Coronary artery (tissue), 2 donors: ENCODE results near the gene KRT6C.

Experiments used
- DNase-seq: peaks from one replicate; pipeline ENCODE4 v3.0.0-alpha.2; 2017; ENCODE audit warnings: low spot score
- H3K27ac ChIP-seq, 2 donors: fragments of 200-600 bp; sonication (generic); one replicate each; pipeline ENCODE4 v1.5.1; 2016 to 2019
- H3K4me3 ChIP-seq: fragments of 200-600 bp; sonication (generic); 2 replicates; pipeline ENCODE4 v1.5.1; 2016; ENCODE audit warnings: mild to moderate bottlenecking, moderate library complexity
- TF ChIP-seq, protein P1 (sequence below): fragments of 200-600 bp; sonication (generic); IDR thresholded peaks from one replicate; pipeline ENCODE4 v1.5.1; 2019; ENCODE audit warnings: antibody characterized with exemption

KRT6C gene

DNA sequence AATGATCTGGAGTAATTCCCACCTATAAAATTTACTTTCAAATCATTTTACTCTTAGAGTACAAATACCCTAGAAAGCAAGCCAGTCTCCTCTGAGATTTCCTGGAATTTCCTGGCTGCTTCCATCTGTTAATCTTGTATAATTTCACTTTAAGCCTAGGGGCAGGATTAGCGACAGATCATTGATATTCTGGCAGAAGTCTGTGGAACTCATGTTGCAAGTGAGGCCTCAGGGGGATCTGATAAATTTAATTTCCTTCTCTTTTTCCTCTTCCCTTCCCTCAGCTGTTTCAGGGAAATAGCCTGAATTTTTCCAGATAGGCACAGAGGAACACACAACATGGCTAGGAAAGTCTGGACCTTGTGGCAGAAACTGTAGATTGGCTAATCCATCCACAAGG lies 25.3 kb upstream of the KRT6C start:
- no peak for DNase-seq
- H3K27ac ChIP-seq = no peak overlapping the region

DNA sequence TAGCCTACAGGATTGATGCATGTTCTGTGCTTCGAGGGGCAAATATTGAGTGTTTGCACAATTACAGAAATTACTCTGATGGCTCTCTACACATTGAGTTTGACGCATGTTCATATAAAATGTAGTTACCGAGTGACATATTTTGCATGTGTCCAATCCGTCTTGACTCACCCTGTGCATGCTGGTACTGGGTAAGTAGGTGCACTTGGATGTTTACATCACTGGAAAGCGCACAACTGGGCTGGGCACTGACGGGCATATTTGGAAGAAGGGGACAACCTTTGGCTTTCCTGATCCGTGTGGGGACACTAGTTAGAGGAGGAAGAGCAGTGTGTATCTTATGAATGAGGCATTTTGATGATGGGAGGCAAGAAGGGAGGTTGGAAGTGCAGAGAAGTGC lies 24.4 kb upstream of the KRT6C start:
- TF ChIP-seq, protein P1, sequence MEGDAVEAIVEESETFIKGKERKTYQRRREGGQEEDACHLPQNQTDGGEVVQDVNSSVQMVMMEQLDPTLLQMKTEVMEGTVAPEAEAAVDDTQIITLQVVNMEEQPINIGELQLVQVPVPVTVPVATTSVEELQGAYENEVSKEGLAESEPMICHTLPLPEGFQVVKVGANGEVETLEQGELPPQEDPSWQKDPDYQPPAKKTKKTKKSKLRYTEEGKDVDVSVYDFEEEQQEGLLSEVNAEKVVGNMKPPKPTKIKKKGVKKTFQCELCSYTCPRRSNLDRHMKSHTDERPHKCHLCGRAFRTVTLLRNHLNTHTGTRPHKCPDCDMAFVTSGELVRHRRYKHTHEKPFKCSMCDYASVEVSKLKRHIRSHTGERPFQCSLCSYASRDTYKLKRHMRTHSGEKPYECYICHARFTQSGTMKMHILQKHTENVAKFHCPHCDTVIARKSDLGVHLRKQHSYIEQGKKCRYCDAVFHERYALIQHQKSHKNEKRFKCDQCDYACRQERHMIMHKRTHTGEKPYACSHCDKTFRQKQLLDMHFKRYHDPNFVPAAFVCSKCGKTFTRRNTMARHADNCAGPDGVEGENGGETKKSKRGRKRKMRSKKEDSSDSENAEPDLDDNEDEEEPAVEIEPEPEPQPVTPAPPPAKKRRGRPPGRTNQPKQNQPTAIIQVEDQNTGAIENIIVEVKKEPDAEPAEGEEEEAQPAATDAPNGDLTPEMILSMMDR = no peak
- no peak for DNase-seq
- Histone ChIP-seq H3K4me3 (no peak overlapping the region), H3K27ac (no peak overlapping the region)

More for the DNA sequence above, 25.3 kb upstream of the KRT6C start:
- TF ChIP-seq, protein P1 = no peak
- H3K4me3 ChIP-seq = no peak overlapping the region

DNA sequence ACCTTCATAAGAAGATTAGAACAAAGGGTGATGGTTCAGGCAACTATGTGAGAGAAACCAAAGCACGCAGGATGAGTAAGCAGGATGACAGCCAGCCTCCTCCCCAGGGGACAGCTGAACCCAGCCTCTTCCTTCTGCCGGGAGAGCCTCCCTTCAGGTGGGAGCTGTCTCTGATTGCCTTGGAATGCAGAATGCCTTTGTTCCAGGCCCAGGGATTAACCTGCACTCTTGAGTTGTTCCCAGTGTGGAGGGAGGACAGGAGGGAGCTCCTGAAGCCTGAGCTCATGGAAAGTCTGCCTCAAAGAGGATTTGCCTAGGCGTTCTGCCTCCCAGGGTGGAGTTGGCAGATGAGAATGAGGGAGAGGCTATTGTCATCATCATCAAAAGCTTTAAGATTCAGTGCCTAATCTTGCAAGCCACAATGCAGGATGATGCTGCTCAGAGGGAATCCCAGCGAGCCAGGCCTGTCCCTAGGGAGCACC lies 23.0 kb upstream of the KRT6C start:
- no peak overlapping the region for H3K27ac ChIP-seq

DNA sequence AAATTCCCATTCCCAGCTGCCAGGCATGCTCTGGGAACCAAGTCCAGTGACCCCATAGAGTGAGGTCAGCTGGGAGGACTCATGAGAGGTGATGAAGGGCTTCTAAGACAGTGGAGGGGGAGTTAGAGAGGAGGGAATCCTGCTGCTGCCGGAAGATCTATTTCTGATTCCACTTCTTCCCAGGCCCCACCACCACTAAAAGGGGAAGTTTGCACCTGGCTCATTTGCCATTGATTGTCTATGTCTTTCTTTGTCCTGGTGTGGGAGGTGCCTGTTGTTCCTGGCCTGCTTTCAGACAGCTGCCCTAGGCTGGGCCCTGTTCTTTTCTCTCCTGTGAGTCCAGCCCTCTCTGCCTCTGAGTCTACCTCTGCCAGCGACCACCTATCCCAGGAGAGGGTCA lies 22.4 kb upstream of the KRT6C start:
- TF ChIP-seq, protein P1 = no peak
- DNase-seq = no peak
- no peak overlapping the region for H3K4me3 ChIP-seq
- H3K27ac ChIP-seq = no peak overlapping the region

More for the DNA sequence above, 23.0 kb upstream of the KRT6C start:
- no peak overlapping the region for H3K4me3 ChIP-seq
- TF ChIP-seq, protein P1 = no peak
- peak; percentile 72 for DNase-seq

DNA sequence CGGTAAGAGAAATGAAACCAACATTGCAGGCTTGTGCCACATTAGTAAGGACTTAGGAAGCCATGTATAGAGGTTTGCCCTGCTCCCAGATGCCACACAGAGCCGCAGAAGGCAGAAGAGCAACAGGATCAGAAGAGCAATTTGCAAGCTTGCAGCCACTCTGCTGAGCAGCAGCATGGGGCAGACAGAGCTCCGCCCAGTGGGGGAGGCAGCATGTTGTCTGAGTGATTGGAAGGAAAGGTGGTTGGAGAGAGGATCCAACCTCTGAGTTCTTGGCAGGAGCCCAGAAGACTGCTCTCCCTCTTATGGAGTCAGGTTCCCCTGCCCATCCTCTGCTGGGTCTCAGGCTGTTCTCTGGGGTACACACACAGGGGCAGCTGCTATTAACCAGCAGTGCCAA lies 21.8 kb upstream of the KRT6C start:
- H3K4me3 ChIP-seq = no peak overlapping the region
- no peak overlapping the region for H3K27ac ChIP-seq
- TF ChIP-seq, protein P1 = no peak
- DNase-seq = no peak

DNA sequence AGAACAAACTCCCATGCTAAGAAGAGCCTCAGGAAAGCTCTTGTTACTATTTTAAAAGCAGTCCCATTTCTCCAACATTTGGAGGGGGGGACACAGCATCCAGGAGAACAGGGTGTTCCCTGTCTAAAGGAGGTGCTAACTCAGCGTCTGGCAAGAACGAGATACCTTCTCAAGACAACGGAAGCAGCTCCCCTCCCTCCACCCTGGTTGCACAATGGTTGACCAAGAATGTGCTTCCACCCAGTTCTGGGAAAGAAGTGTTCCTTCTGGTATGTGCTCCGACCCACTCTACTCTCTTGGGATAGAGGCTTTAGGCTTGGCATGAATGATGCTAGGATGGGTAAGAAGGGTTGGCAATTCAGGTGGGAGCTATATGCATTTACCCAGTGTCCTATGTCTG lies 20.9 kb upstream of the KRT6C start:
- H3K27ac ChIP-seq = peak overlapping the region in 1 of 2 donors; percentile 35
- TF ChIP-seq, protein P1 = no peak
- DNase-seq = no peak
- no peak overlapping the region for H3K4me3 ChIP-seq

DNA sequence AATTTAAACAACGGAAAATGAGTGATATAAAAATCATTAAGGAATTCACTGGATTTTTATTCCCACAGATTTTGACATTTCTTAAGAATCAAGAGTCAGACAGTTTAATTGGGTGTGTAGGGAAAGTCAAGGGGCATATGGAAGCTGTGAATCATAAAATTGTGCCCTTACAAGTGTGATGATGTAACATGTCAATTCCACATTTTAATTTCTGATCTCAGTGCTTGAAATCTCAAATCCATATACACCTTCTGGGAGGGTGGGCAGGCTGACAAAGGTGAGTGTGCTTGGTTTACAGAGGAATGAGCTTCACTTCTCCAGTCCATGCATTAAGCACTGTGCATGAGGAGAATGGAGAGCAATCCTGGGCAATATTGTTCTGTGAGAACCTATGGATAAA lies 20.5 kb upstream of the KRT6C start:
- Histone ChIP-seq H3K4me3 (no peak overlapping the region), H3K27ac (peak overlapping the region in 1 of 2 donors; percentile 35)
- no peak for DNase-seq
- TF ChIP-seq, protein P1 = no peak
